HFFc6 (cell line): ENCODE data around the gene CTNND2. TPM values are rescaled to one million over a fixed set of nuclear protein-coding genes. Genes with fewer than 3 reads are reported as not detected.

Experiments used
- DNase-seq: peaks from one replicate; pipeline ENCODE4 v3.0.0-alpha.2; 2018
- H3K27ac Mint-ChIP-seq: 2 replicates; pipeline ENCODE4 v1.8.0; 2020; ENCODE audit warnings: mild to moderate bottlenecking, mixed read lengths
- H3K27me3 Mint-ChIP-seq: 2 replicates; pipeline ENCODE4 v1.8.0; 2021; ENCODE audit warnings: mild to moderate bottlenecking, moderate library complexity, mixed read lengths; ENCODE audit not compliant: insufficient read depth
- H3K36me3 Mint-ChIP-seq: 2 replicates; pipeline ENCODE4 v1.8.0; 2021; ENCODE audit warnings: low read depth, mixed read lengths
- H3K4me1 Mint-ChIP-seq: 2 replicates; pipeline ENCODE4 v1.8.0; 2020; ENCODE audit warnings: low read depth, mixed read lengths
- H3K4me3 Mint-ChIP-seq: 2 replicates; pipeline ENCODE4 v1.8.0; 2020; ENCODE audit warnings: mild to moderate bottlenecking, moderate library complexity, mixed read lengths
- H3K9me3 Mint-ChIP-seq: 2 replicates; pipeline ENCODE4 v1.8.0; 2020; ENCODE audit warnings: mild to moderate bottlenecking, mixed read lengths
- CTCF ChIP-seq: fragments of 200-600 bp; sonication (generic); IDR thresholded peaks from 2 replicates; pipeline ENCODE4 v1.5.0; 2021; ENCODE audit warnings: antibody characterized with exemption, mild to moderate bottlenecking
- total RNA-seq, 6 experiments: library from RNA; stranded (reverse); fragmentation: NEBNext Ultra II Directional; extraction: Animal tissue kit (Norgen Biotek cat#: 25700); gene quantifications; 2 replicates in 1 of 6; 3 replicates in 5 of 6; pipeline ENCODE4 v1.2.3, GENCODE V29; 2021

CTNND2 gene
- total RNA-seq, 6 experiments from 2014 or later: not detected

- no peaks in the 10 kb centered on the region for H3K36me3 Mint-ChIP-seq
- H3K27me3 Mint-ChIP-seq: peaks cover 41% of the 10 kb centered on the region
- no peak overlapping the region for H3K27ac Mint-ChIP-seq
- TF ChIP-seq CTCF: no peak
- H3K4me1 Mint-ChIP-seq: no peaks in the 10 kb centered on the region
- no peak overlapping the region for H3K4me3 Mint-ChIP-seq
- no peak for DNase-seq
- H3K9me3 Mint-ChIP-seq: no peaks in the 10 kb centered on the region
Measured at GRCh38 chr5:10984021-10984715, 920.1 kb downstream of the CTNND2 start.

GRCh38 chr5:10982626-10983025, 921.6 kb downstream of the CTNND2 start:
- H3K27ac Mint-ChIP-seq: no peak overlapping the region
- no peaks in the 10 kb centered on the region for H3K36me3 Mint-ChIP-seq
- peaks cover 32% of the 10 kb centered on the region; the same call in 1 of the 2 replicates for H3K27me3 Mint-ChIP-seq
- H3K4me1 Mint-ChIP-seq: no peaks in the 10 kb centered on the region
- TF ChIP-seq CTCF: no peak
- no peaks in the 10 kb centered on the region for H3K9me3 Mint-ChIP-seq
- H3K4me3 Mint-ChIP-seq: no peak overlapping the region
- no peak for DNase-seq

GRCh38 chr5:10981932-10982331, 922.3 kb downstream of the CTNND2 start:
- no peak overlapping the region for H3K4me3 Mint-ChIP-seq
- no peaks in the 10 kb centered on the region for H3K36me3 Mint-ChIP-seq
- H3K27me3 Mint-ChIP-seq: peaks cover 30% of the 10 kb centered on the region
- no peak for TF ChIP-seq CTCF
- no peaks in the 10 kb centered on the region for H3K4me1 Mint-ChIP-seq
- H3K27ac Mint-ChIP-seq: no peak overlapping the region
- no peak for DNase-seq
- H3K9me3 Mint-ChIP-seq: no peaks in the 10 kb centered on the region

- Mint-ChIP-seq H3K4me3 (no peak overlapping the region), H3K4me1 (no peaks in the 10 kb centered on the region), H3K27me3 (peaks cover 17% of the 10 kb centered on the region), H3K27ac (no peak overlapping the region), H3K9me3 (no peaks in the 10 kb centered on the region), H3K36me3 (no peaks in the 10 kb centered on the region)
- no peak for DNase-seq
- TF ChIP-seq CTCF: no peak
Measured at GRCh38 chr5:10977011-10977410, 927.2 kb downstream of the CTNND2 start.

- no peak for DNase-seq
- H3K4me1 Mint-ChIP-seq: no peaks in the 10 kb centered on the region; the same call in 1 of the 2 replicates
- no peaks in the 10 kb centered on the region for H3K9me3 Mint-ChIP-seq
- no peak for TF ChIP-seq CTCF
- no peak overlapping the region for H3K4me3 Mint-ChIP-seq
- no peak overlapping the region for H3K27ac Mint-ChIP-seq
- H3K36me3 Mint-ChIP-seq: no peaks in the 10 kb centered on the region
- H3K27me3 Mint-ChIP-seq: peaks cover 14% of the 10 kb centered on the region
Measured at GRCh38 chr5:10975945-10976344, 928.3 kb downstream of the CTNND2 start.
